Stomach (tissue), 4 donors: ENCODE data around the gene MRFAP1L1.

Experiments used
- EP300 ChIP-seq: sonication (generic); formaldehyde crosslinking; IDR thresholded peaks from one replicate; pipeline ENCODE4 v1.6.1; 2017; ENCODE audit warnings: antibody characterized with exemption
- POLR2A ChIP-seq, 4 donors: fragments of 450-650 bp; IDR thresholded peaks; one replicate each; pipeline ENCODE4 v1.6.1; 2016; ENCODE audit warnings: antibody characterized with exemption in 4 of 4, control low read depth in 2 of 4, mild to moderate bottlenecking in 1 of 4, moderate library complexity in 1 of 4
- POLR2AphosphoS5 ChIP-seq, 3 donors: sonication (generic); formaldehyde crosslinking; IDR thresholded peaks; one replicate each; pipeline ENCODE4 v1.6.1; 2016; ENCODE audit warnings: antibody characterized with exemption in 3 of 3
- TF ChIP-seq, protein P1 (sequence below), 7 experiments: fragments of 450-650 bp in 4 of 7; fragments of 200-600 bp in 3 of 7; sonication (generic) in 3 of 7; IDR thresholded peaks; one replicate each; pipeline ENCODE4 v1.5.1; 2016 to 2019; ENCODE audit warnings: antibody characterized with exemption in 7 of 7, control low read depth in 2 of 7, mild to moderate bottlenecking in 1 of 7

DNA sequence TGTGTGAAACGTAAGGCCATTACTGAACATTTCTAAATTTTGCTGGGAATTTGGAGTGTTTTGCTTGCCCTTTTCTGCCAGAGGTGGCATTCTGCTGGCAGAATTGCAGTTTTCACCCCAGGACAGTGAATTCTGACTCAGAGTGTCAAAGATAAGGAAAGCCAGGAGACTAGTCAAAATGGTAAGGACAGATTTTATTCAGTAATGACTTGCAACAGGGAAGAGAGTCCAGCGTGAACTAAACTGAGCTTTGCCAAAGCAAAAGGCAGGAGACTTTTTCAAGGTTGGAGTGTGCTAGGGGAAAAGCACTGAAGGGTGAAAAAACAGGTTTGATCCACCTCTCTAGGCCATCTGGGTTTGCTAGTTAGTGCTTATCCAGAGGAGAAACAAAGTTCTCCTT, 49.8 kb downstream of the MRFAP1L1 start:
- TF ChIP-seq, protein P1, sequence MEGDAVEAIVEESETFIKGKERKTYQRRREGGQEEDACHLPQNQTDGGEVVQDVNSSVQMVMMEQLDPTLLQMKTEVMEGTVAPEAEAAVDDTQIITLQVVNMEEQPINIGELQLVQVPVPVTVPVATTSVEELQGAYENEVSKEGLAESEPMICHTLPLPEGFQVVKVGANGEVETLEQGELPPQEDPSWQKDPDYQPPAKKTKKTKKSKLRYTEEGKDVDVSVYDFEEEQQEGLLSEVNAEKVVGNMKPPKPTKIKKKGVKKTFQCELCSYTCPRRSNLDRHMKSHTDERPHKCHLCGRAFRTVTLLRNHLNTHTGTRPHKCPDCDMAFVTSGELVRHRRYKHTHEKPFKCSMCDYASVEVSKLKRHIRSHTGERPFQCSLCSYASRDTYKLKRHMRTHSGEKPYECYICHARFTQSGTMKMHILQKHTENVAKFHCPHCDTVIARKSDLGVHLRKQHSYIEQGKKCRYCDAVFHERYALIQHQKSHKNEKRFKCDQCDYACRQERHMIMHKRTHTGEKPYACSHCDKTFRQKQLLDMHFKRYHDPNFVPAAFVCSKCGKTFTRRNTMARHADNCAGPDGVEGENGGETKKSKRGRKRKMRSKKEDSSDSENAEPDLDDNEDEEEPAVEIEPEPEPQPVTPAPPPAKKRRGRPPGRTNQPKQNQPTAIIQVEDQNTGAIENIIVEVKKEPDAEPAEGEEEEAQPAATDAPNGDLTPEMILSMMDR (IDR thresholded peaks at IDR 0.05): no peak
- no peak for TF ChIP-seq POLR2A (IDR thresholded peaks at IDR 0.05)
- TF ChIP-seq POLR2AphosphoS5 (IDR thresholded peaks at IDR 0.05): no peak
- no peak for TF ChIP-seq EP300
